D721Med (cell line): ENCODE measurements around the gene TLR2.

ENCODE experiments used
- DNase-seq: peaks from one replicate; pipeline ENCODE4 v3.0.0; 2011; ENCODE audit warnings: low spot score; ENCODE audit not compliant: insufficient read length
- FAIRE-seq: peaks from 2 replicates; lab custom pipeline; 2011; peaks lifted over from hg19 to GRCh38; lab: Jason Lieb, UNC
- CTCF ChIP-seq: IDR thresholded peaks from 2 replicates; pipeline ENCODE4 v1.5.1; 2012; ENCODE audit warnings: mild to moderate bottlenecking, control low read depth; ENCODE audit not compliant: insufficient read depth; ENCODE audit errors: missing control alignments

Gene TLR2

GRCh38 chr4:153748378-153748777 is 64.3 kb downstream of the TLR2 start:
- TF ChIP-seq CTCF = no peak
- no peak for DNase-seq
- FAIRE-seq = no peak

- DNase-seq = no peak
- peak; percentile 25 for FAIRE-seq
- TF ChIP-seq CTCF = peak; percentile 65
Measured at GRCh38 chr4:153750197-153750817, 66.2 kb downstream of the TLR2 start.

- FAIRE-seq = no peak
- no peak for TF ChIP-seq CTCF
- no peak for DNase-seq
Measured at GRCh38 chr4:153755186-153755585, 71.1 kb downstream of the TLR2 start.
